Panc1 (cell line): Measurements from ENCODE around the gene PANK2. TPM values are rescaled to one million over a fixed set of nuclear protein-coding genes. Genes with fewer than 3 reads are reported as not detected.

Source experiments
- ATAC-seq: fragments of 200-7000 bp; cut with Tn5 transposase; 2 replicates; pipeline ENCODE4 v1.9.1; 2020; ENCODE audit warnings: mild to moderate bottlenecking, moderate library complexity
- BruUV-seq: library from RNA; stranded (reverse); fragments of 400-500 nt; replicated peaks from 2 replicates; lab custom pipeline; 2021; lab: Mats Ljungman, UMichigan
- CTCF ChIA-PET: fragments of 300-600 bp; sonication (Branson Sonifier 250); formaldehyde crosslinking; loops from one replicate; lab custom pipeline; 2022; ENCODE audit warnings: antibody characterized with exemption; lab: Charles Lee
- POLR2A ChIA-PET: fragments of 300-600 bp; sonication (Branson Sonifier 250); formaldehyde crosslinking; loops from one replicate; lab custom pipeline; 2022; ENCODE audit warnings: antibody characterized with exemption; lab: Charles Lee
- DNase-seq: peaks from one replicate; pipeline ENCODE4 v3.0.0-alpha.2; 2010; ENCODE audit warnings: low read depth, low spot score
- H3K27ac ChIP-seq: 2 replicates; pipeline ENCODE4 v1.5.1; 2011; ENCODE audit warnings: mild to moderate bottlenecking, low read length, inconsistent platforms
- H3K27me3 ChIP-seq: fragments of 200-500 bp; sonication (Bioruptor generic); 2 replicates; pipeline ENCODE4 v1.6.0; 2014; ENCODE audit warnings: low read length, inconsistent platforms; ENCODE audit not compliant: control insufficient read depth, insufficient read depth
- H3K36me3 ChIP-seq: fragments of 200-500 bp; sonication (Bioruptor generic); 2 replicates; pipeline ENCODE4 v1.5.1; 2014; ENCODE audit warnings: inconsistent platforms, mild to moderate bottlenecking, low read length, moderate library complexity; ENCODE audit not compliant: control insufficient read depth, insufficient read depth
- H3K4me1 ChIP-seq: 2 replicates; pipeline ENCODE4 v1.5.1; 2011; ENCODE audit warnings: inconsistent platforms, mild to moderate bottlenecking, low read length, moderate library complexity; ENCODE audit not compliant: control insufficient read depth, insufficient read depth
- H3K4me3 ChIP-seq, 2 experiments: 2 replicates each; pipeline ENCODE4 v1.5.1; 2011 to 2012; ENCODE audit warnings: low read depth in 2 of 2, low read length in 2 of 2, mild to moderate bottlenecking in 2 of 2, inconsistent platforms in 1 of 2, moderate library complexity in 1 of 2
- H3K9me3 ChIP-seq: fragments of 200-500 bp; sonication (Bioruptor generic); 2 replicates; pipeline ENCODE4 v1.5.1; 2014; ENCODE audit warnings: low read depth, mild to moderate bottlenecking, inconsistent platforms, low read length, moderate library complexity; ENCODE audit not compliant: control insufficient read depth, insufficient read depth
- CTCF ChIP-seq: fragments of 450-650 bp; IDR thresholded peaks from 2 replicates; pipeline ENCODE4 v1.5.1; 2017; ENCODE audit warnings: mild to moderate bottlenecking
- POLR2AphosphoS5 ChIP-seq: IDR thresholded peaks from 2 replicates; pipeline ENCODE4 v1.6.1; 2012; ENCODE audit warnings: mild to moderate bottlenecking, low read depth, low read length, moderate library complexity
- REST ChIP-seq, 2 experiments: IDR thresholded peaks; 2 replicates each; pipeline ENCODE4 v1.6.1; 2011 to 2012; ENCODE audit warnings: low read depth in 2 of 2, control low read depth in 1 of 2, low read length in 1 of 2, mild to moderate bottlenecking in 1 of 2, moderate library complexity in 1 of 2; ENCODE audit not compliant: insufficient read depth in 1 of 2
- SIN3A ChIP-seq: IDR thresholded peaks from 2 replicates; pipeline ENCODE4 v1.6.1; 2012; ENCODE audit warnings: low read depth, mild to moderate bottlenecking, low read length, moderate library complexity, borderline replicate concordance; ENCODE audit not compliant: insufficient read depth
- TCF7L2 ChIP-seq: IDR thresholded peaks from 2 replicates; pipeline ENCODE4 v1.6.1; 2011; ENCODE audit warnings: mild to moderate bottlenecking, low read depth, low read length, inconsistent platforms
- in situ Hi-C: cut with HindIII; loops from 2 replicates; pipeline ENCODE4 v1.10.0; 2016; ENCODE audit warnings: low sequenced_read_pairs, low pct_unique_long_range_greater_than_20kb
- intact Hi-C: fragments of 100-400 bp; cut with micrococcal nuclease; formaldehyde crosslinking; loops from one replicate; pipeline ENCODE4 v1.10.0; 2022; ENCODE audit not compliant: unreplicated experiment
- total RNA-seq: library from RNA; stranded (reverse); gene quantifications from one replicate; pipeline ENCODE4 v1.2.1, GENCODE V29; 2021; ENCODE audit not compliant: unreplicated experiment

PANK2 gene
- total RNA-seq, 1 experiment from 2014 or later, result 40.9 TPM

GRCh38 chr20:3894796-3895195 lies 5.6 kb downstream of the PANK2 start:
- ATAC-seq (no peak), DNase-seq (no peak)
- TF ChIP-seq SIN3A (no peak), POLR2AphosphoS5 (no peak), CTCF (no peak)
- Histone ChIP-seq H3K4me1 (peaks cover 56% of the 10 kb centered on the region), H3K4me3 (no peak overlapping the region), H3K27me3 (no peaks in the 10 kb centered on the region), H3K27ac (no peak overlapping the region), H3K36me3 (peaks cover 11% of the 10 kb centered on the region), H3K9me3 (no peaks in the 10 kb centered on the region)
- BruUV-seq, result no TSS peak
- ChIA-PET POLR2A (no interaction called here), CTCF (no interaction called here)
- intact Hi-C loops (loop anchor here (5.0 kb wide), 1 partner anchor 193 kb away; no protein-coding TSS in a partner anchor), in situ Hi-C loops (no loop called here)

- Histone ChIP-seq H3K27ac (no peak overlapping the region), H3K9me3 (no peaks in the 10 kb centered on the region), H3K4me1 (peaks cover 63% of the 10 kb centered on the region), H3K36me3 (no peaks in the 10 kb centered on the region; the same call in 1 of the 2 replicates), H3K27me3 (no peaks in the 10 kb centered on the region), H3K4me3 (no peak overlapping the region)
- ChIA-PET POLR2A (interaction anchor here (0.6 kb wide), 1 partner anchor 16 kb away, joined by 4 read pairs; no protein-coding TSS in a partner anchor), CTCF (no interaction called here)
- no TSS peak for BruUV-seq
- no peak for ATAC-seq
- intact Hi-C loops, result no loop called here
- in situ Hi-C loops, result no loop called here
- TF ChIP-seq SIN3A (no peak), POLR2AphosphoS5 (no peak), REST (IDR thresholded peaks at IDR 0.05; ENCODE audit: insufficient read depth in 1 of 2, low read depth in 2 of 2, low read length in 1 of 2) (no peak), CTCF (no peak), TCF7L2 (no peak)
- DNase-seq, result no peak
These were observed 7.1 kb downstream of the PANK2 start for GRCh38 chr20:3896302-3896701.
